ENCODE results near the gene LITAF.

The LITAF gene

GRCh38 chr16:11499295-11500089 is 87.2 kb downstream of the LITAF start:
- Mint-ChIP-seq H3K9me3 (no peaks in the 10 kb centered on the region), H3K4me3 (no peak overlapping the region), H3K4me1 (peaks cover 41% of the 10 kb centered on the region), H3K27ac (no peak overlapping the region), H3K27me3 (no peaks in the 10 kb centered on the region), H3K36me3 (no peaks in the 10 kb centered on the region)
- peak; percentile 20 for ATAC-seq

DNA sequence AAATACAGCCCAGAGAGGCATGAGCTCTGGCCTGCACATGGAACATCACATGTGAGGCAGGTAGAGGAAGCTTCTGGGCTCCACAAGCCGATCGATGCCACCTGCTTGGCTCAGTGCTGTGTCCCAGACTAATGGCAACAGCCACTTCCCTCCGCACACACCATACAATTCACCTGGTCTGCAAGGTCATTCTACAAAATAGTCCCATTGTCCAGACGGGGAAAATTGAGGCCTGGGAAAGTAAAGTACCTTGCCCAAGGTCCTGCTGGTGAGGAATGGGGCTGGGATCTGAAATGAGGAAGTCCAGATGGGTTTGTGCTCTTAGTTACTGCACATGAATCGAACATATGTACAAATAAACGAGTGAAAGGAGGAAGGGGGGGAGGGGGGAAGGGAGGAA is 88.0 kb downstream of the LITAF start:
- H3K27ac Mint-ChIP-seq = no peak overlapping the region
- no peaks in the 10 kb centered on the region for H3K36me3 Mint-ChIP-seq
- no peaks in the 10 kb centered on the region for H3K9me3 Mint-ChIP-seq
- H3K4me3 Mint-ChIP-seq = no peak overlapping the region
- H3K27me3 Mint-ChIP-seq = no peaks in the 10 kb centered on the region
- ATAC-seq = no peak
- H3K4me1 Mint-ChIP-seq = peaks cover 41% of the 10 kb centered on the region

GRCh38 chr16:11497851-11498289 is 88.8 kb downstream of the LITAF start:
- no peaks in the 10 kb centered on the region for H3K27me3 Mint-ChIP-seq
- H3K27ac Mint-ChIP-seq = peak overlapping the region; percentile 83
- H3K36me3 Mint-ChIP-seq = no peaks in the 10 kb centered on the region
- H3K4me1 Mint-ChIP-seq = peaks cover 41% of the 10 kb centered on the region
- no peak overlapping the region for H3K4me3 Mint-ChIP-seq
- no peaks in the 10 kb centered on the region for H3K9me3 Mint-ChIP-seq
- no peak for ATAC-seq
